ENCODE results near the gene SLC1A2.

SLC1A2 gene

DNA sequence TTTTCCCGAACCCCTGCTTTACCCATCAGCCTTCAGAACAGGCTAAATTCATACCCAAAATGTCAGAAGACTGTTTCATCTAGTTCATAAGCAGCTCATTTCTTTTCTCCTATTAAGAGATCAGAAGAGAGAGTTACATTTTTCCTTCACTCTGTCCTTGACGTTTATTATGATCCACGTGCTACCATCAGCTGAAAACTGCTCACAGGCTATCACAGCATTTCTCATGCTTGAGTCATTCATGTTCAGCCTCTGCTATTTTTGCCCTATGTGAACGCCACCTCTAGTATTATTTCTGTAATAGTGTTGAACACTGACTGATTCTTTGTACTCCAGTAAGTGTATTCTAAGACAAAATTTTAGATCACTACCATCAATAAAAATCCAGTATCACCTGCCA is 51.9 kb downstream of the SLC1A2 start:
- no peaks in the 10 kb centered on the region for H3K36me3 ChIP-seq
- H3K4me1 ChIP-seq, result no peaks in the 10 kb centered on the region
- H3K27me3 ChIP-seq, result no peaks in the 10 kb centered on the region
- no peaks in the 10 kb centered on the region for H3K9me3 ChIP-seq
- DNase-seq, result no peak
- H3K4me3 ChIP-seq (ENCODE audit: low read depth, low read length), result no peak overlapping the region
- TF ChIP-seq, protein P1, sequence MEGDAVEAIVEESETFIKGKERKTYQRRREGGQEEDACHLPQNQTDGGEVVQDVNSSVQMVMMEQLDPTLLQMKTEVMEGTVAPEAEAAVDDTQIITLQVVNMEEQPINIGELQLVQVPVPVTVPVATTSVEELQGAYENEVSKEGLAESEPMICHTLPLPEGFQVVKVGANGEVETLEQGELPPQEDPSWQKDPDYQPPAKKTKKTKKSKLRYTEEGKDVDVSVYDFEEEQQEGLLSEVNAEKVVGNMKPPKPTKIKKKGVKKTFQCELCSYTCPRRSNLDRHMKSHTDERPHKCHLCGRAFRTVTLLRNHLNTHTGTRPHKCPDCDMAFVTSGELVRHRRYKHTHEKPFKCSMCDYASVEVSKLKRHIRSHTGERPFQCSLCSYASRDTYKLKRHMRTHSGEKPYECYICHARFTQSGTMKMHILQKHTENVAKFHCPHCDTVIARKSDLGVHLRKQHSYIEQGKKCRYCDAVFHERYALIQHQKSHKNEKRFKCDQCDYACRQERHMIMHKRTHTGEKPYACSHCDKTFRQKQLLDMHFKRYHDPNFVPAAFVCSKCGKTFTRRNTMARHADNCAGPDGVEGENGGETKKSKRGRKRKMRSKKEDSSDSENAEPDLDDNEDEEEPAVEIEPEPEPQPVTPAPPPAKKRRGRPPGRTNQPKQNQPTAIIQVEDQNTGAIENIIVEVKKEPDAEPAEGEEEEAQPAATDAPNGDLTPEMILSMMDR (IDR thresholded peaks at IDR 0.05; ENCODE audit: low read depth, low read length), result no peak

DNA sequence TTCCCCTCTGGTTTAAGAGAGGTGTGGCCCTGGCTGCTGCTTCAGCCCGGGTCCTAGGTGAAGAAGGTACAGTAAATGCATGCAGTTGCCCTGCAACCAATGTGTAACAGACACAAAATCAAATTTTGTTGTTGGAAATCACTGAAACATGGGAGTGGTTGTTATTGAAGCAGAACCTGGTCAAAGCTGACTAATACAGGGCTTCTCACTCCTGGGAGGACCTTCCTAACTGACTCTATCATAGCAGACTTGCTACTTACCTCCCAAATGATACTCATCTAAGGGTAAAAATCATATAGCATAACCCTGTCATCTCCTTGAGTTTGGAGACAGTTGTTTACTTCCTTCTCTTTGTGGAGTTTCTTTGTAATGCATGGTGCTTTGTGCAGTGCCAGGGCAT is 52.6 kb downstream of the SLC1A2 start:
- Histone ChIP-seq H3K36me3 (no peaks in the 10 kb centered on the region), H3K4me3 (ENCODE audit: low read depth, low read length) (no peak overlapping the region), H3K4me1 (no peaks in the 10 kb centered on the region), H3K9me3 (no peaks in the 10 kb centered on the region), H3K27me3 (no peaks in the 10 kb centered on the region)
- TF ChIP-seq, protein P1 (IDR thresholded peaks at IDR 0.05; ENCODE audit: low read depth, low read length), result no peak
- no peak for DNase-seq

DNA sequence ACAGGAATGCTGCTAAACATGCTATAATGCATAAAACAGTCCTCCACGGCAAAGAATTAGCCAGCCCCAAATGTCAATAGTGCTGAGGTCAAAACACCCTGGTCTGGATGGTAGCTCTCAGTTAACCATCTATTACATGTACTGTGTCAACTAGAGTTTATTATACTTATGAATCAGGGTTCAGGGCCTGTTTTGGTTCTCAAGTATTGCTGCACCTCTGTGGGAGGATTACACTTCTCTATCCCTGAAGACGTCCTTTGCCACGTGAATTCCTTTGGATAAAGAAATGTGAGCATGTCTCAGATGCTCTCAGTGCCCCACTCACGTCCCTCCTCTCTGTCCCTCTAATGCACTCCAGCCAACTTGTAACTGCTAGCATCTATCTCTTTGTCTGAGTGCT is 53.4 kb downstream of the SLC1A2 start:
- no peak for DNase-seq
- TF ChIP-seq, protein P1 (IDR thresholded peaks at IDR 0.05; ENCODE audit: low read depth, low read length), result no peak

DNA sequence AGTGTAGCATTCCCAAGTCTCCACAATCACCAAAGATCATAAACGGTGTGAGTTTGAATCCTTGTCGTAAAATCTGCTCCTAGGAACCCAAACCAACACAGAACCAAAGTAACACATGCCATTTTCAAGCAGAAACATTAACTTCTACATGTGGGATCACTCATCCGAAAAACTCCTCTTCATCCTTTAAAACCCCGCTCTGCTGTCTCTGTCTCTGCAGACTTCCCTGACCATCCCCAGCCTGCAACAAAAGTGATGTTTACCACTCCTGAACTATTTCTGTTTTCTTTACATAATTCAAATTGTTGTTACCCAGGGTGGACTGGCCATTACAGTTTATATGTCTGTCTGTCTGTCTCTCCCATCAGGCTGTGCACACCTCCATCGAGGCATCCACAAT is 54.0 kb downstream of the SLC1A2 start:
- no peaks in the 10 kb centered on the region for H3K27me3 ChIP-seq
- DNase-seq, result no peak
- no peaks in the 10 kb centered on the region for H3K4me1 ChIP-seq
- H3K4me3 ChIP-seq (ENCODE audit: low read depth, low read length), result no peak overlapping the region
- no peaks in the 10 kb centered on the region for H3K9me3 ChIP-seq
- TF ChIP-seq, protein P1 (IDR thresholded peaks at IDR 0.05; ENCODE audit: low read depth, low read length), result no peak
- H3K36me3 ChIP-seq, result no peaks in the 10 kb centered on the region

More for the DNA sequence above, 53.4 kb downstream of the SLC1A2 start:
- Histone ChIP-seq H3K9me3 (no peaks in the 10 kb centered on the region), H3K4me3 (ENCODE audit: low read depth, low read length) (no peak overlapping the region), H3K4me1 (no peaks in the 10 kb centered on the region), H3K27me3 (no peaks in the 10 kb centered on the region), H3K36me3 (no peaks in the 10 kb centered on the region)

DNA sequence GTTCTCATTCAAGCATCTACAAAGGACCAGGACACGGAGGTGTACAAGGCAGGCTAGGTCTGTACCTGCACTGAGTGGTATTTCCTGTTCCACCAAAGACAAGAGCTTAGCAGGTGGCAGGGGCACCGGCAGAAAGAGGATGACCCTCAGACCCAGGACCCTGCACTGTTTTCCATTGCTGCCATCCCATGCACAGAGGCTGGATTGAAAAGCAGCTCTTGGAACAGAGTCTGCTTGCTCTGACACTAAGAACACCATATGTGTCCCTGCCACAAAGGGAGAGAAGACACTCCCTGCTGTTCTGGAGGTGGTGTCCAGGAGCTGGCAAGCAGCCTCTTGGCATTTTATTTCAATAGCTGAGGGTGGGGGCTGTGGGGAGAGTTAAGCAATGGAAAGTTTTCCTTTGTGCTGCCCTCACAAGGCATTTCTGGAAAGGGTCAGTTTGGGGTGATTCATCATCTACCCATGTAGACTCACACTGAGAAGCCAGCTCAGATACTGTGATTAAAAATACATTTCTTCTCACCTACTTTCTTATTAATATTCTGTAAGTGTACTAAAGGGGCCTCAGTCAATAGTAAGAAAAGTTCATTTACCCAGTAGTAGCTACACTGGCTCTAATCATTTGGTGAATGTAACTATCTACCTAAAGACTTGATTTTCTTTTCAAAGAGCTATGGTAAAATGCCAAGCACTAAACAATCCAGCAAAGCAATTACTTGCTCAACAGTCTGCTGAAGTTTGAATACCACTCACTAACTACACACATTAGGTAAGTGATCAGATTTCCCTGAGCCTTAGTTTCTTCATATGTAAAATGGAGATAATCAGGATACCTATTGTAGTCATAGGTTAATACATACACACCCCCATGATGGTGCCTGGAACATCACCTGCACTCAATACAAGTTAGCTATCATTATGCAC is 55.2 kb downstream of the SLC1A2 start:
- Histone ChIP-seq H3K27me3 (no peaks in the 10 kb centered on the region), H3K4me1 (no peaks in the 10 kb centered on the region), H3K36me3 (no peaks in the 10 kb centered on the region), H3K9me3 (no peaks in the 10 kb centered on the region), H3K4me3 (ENCODE audit: low read depth, low read length) (no peak overlapping the region)
- DNase-seq, result no peak
- TF ChIP-seq, protein P1 (IDR thresholded peaks at IDR 0.05; ENCODE audit: low read depth, low read length), result no peak

DNA sequence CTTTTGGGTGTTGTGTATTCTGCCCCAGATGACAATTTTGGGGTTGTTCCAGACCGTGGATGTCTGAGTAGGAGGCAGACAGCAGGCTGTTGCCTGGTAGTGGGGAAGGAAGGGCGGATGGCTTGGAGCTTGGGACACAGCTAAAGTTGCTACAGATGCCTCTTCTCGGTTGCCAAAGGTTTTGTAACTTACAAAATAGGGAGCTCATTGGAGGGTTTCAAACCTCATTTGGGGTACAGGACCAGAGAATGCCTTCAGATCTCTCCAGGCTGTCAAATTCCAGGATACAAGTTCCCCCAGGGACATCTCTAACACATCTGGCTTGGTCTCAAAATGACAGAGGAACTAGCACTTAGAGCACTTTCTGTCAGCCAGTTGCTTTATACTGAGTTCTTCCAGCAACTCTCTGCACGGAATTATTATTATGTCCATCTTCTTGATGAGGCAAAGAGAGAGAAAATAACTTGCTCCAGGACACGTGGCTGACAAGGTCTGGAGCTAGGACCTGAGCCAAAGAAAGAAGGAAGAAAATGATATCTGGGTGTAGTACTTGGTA is 56.0 kb downstream of the SLC1A2 start:
- H3K36me3 ChIP-seq, result no peaks in the 10 kb centered on the region
- TF ChIP-seq, protein P1 (IDR thresholded peaks at IDR 0.05; ENCODE audit: low read depth, low read length), result no peak
- no peaks in the 10 kb centered on the region for H3K27me3 ChIP-seq
- H3K4me3 ChIP-seq (ENCODE audit: low read depth, low read length), result no peak overlapping the region
- no peak for DNase-seq
- no peaks in the 10 kb centered on the region for H3K9me3 ChIP-seq
- no peaks in the 10 kb centered on the region for H3K4me1 ChIP-seq
